HepG2 (cell line): ENCODE data around the gene KDM5B. TPM values are rescaled to one million over a fixed set of nuclear protein-coding genes. Genes with fewer than 3 reads are reported as not detected.

ENCODE experiments used
- ASH2L ChIP-seq: fragments of 300-600, 200-600 bp; sonication (generic); IDR thresholded peaks from 2 replicates; pipeline ENCODE4 v1.7.0; 2017; ENCODE audit warnings: low read depth, mild to moderate bottlenecking, moderate library complexity, mixed read lengths, low read length; ENCODE audit not compliant: insufficient read length
- CCDC6 ChIP-seq: sonication (generic); formaldehyde crosslinking; IDR thresholded peaks from 2 replicates; pipeline ENCODE4 v1.8.1; 2022; ENCODE audit warnings: mild to moderate bottlenecking, missing genetic modification reagents, moderate library complexity
- DMAP1 ChIP-seq: IDR thresholded peaks from 2 replicates; pipeline ENCODE4 v1.6.1; 2016
- ESRRA ChIP-seq: sonication (generic); formaldehyde crosslinking; IDR thresholded peaks from 2 replicates; pipeline ENCODE4 v1.5.1; 2020; ENCODE audit warnings: mild to moderate bottlenecking, low read depth, missing genetic modification reagents
- GLI4 ChIP-seq: sonication (generic); formaldehyde crosslinking; IDR thresholded peaks from 2 replicates; pipeline ENCODE4 v1.5.1; 2020; ENCODE audit warnings: missing genetic modification reagents, mild to moderate bottlenecking, moderate library complexity, borderline replicate concordance
- HIC2 ChIP-seq: sonication (generic); formaldehyde crosslinking; IDR thresholded peaks from 2 replicates; pipeline ENCODE4 v1.9.0; 2022; ENCODE audit warnings: low read depth, missing genetic modification reagents
- KMT2A ChIP-seq: sonication (generic); formaldehyde crosslinking; IDR thresholded peaks from 2 replicates; pipeline ENCODE4 v1.4.0; 2020; ENCODE audit warnings: missing genetic modification reagents
- LCORL ChIP-seq, 2 experiments: fragments of 450-650 bp in 1 of 2; sonication (generic) in 1 of 2; formaldehyde crosslinking in 1 of 2; IDR thresholded peaks; 2 replicates each; pipeline versions ENCODE4 v1.5.0 to v1.6.1; 2017 to 2020; ENCODE audit warnings: antibody characterized with exemption in 1 of 2, missing genetic modification reagents in 1 of 2
- NAIF1 ChIP-seq: sonication (generic); formaldehyde crosslinking; IDR thresholded peaks from 2 replicates; pipeline ENCODE4 v1.5.0; 2020; ENCODE audit warnings: mild to moderate bottlenecking, missing genetic modification reagents, borderline replicate concordance
- RFX5 ChIP-seq: IDR thresholded peaks from 2 replicates; pipeline ENCODE4 v1.6.1; 2011; ENCODE audit warnings: low read depth, low read length, improper control_type of control experiment
- ZKSCAN1 ChIP-seq: fragments of 150-350 bp; IDR thresholded peaks from 2 replicates; pipeline ENCODE4 v1.6.1; 2014; ENCODE audit warnings: low read length
- ZKSCAN5 ChIP-seq: sonication (generic); formaldehyde crosslinking; IDR thresholded peaks from 2 replicates; pipeline ENCODE4 v1.5.1; 2020; ENCODE audit warnings: mild to moderate bottlenecking, missing genetic modification reagents
- ZNF234 ChIP-seq: sonication (generic); formaldehyde crosslinking; conservative IDR thresholded peaks from 2 replicates; pipeline ENCODE4 v1.5.1; 2020; ENCODE audit warnings: mild to moderate bottlenecking, missing genetic modification reagents
- ZNF75D ChIP-seq: sonication (generic); formaldehyde crosslinking; IDR thresholded peaks from 2 replicates; pipeline ENCODE4 v1.8.1; 2023; ENCODE audit warnings: missing genetic modification reagents, mild to moderate bottlenecking, borderline replicate concordance
- polyA plus RNA-seq, 8 experiments: library from polyadenylated mRNA; depleted of rRNA in 3 of 8; stranded (reverse) in 7 of 8; unstranded in 1 of 8; fragments of >200 nt; fragmentation: Illumina TruSeq in 4 of 8; extraction: Trizol in 4 of 8; gene quantifications; 2 replicates each; pipeline versions ENCODE4 v1.2.1 to v1.2.3, GENCODE V29; 2011 to 2016; ENCODE audit warnings: low read depth in 4 of 8, missing spikeins in 1 of 8, mixed read lengths in 1 of 8; ENCODE audit not compliant: insufficient read depth in 1 of 8
- total RNA-seq, 5 experiments: library from RNA; depleted of rRNA; stranded (reverse); fragments of >200 nt; fragmentation: Illumina TruSeq; extraction: Trizol; gene quantifications; 2 replicates each; pipeline ENCODE4 v1.2.3, GENCODE V29; 2016; ENCODE audit warnings: low read depth in 1 of 5
- TF ChIP-seq, protein P1 (sequence below): sonication (generic); formaldehyde crosslinking; IDR thresholded peaks from 2 replicates; pipeline ENCODE4 v1.4.0; 2020; ENCODE audit warnings: missing genetic modification reagents
- TF ChIP-seq, protein P2 (sequence below): sonication (generic); formaldehyde crosslinking; IDR thresholded peaks from 2 replicates; pipeline ENCODE4 v1.5.0; 2020; ENCODE audit warnings: mild to moderate bottlenecking, missing genetic modification reagents
- TF ChIP-seq, protein P3 (sequence below): sonication (generic); formaldehyde crosslinking; IDR thresholded peaks from 2 replicates; pipeline ENCODE4 v1.4.0; 2020; ENCODE audit warnings: missing genetic modification reagents, low read depth, mild to moderate bottlenecking, borderline replicate concordance
- TF ChIP-seq, protein P4 (sequence below): sonication (generic); formaldehyde crosslinking; IDR thresholded peaks from 2 replicates; pipeline ENCODE4 v1.4.0; 2020; ENCODE audit warnings: missing genetic modification reagents
- TF ChIP-seq, protein P5 (sequence below): sonication (generic); formaldehyde crosslinking; IDR thresholded peaks from 2 replicates; pipeline ENCODE4 v1.5.1; 2020; ENCODE audit warnings: missing genetic modification reagents, mild to moderate bottlenecking, borderline replicate concordance

KDM5B gene
- total and polyA plus RNA-seq, 2 of the 13 experiments (the other 11 are each of a cell fraction or from before 2014, with no cell fraction given), result 34.2 to 35.4 TPM

DNA sequence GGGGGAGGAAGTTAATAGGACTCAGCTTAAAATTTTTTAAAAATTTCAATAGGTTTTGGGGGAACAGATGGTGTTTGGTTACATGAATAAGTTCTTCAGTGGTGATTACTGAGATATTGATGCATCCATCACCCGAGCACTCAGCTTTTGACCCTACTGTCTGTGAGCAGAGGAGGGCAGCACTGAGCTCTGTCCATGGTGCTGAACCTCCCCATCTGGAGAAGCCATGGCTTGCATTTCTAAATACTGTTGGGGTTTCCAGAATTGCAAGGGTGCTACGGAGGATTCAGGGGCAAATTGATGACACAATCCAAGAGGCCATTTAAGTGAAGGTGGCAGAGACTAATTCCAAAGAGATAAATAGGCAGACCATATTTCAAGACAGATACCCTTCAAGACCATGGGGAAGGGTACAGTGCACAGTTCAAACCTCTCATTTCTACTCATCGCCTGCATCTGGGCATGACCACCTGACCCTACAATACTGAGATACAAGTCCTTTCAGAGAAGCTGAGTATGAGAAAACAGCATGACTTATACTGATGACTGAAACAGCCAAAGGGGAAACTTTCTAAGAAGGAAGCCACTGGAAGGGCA is 115.2 kb downstream of the KDM5B start (continued):
- TF ChIP-seq, protein P1, sequence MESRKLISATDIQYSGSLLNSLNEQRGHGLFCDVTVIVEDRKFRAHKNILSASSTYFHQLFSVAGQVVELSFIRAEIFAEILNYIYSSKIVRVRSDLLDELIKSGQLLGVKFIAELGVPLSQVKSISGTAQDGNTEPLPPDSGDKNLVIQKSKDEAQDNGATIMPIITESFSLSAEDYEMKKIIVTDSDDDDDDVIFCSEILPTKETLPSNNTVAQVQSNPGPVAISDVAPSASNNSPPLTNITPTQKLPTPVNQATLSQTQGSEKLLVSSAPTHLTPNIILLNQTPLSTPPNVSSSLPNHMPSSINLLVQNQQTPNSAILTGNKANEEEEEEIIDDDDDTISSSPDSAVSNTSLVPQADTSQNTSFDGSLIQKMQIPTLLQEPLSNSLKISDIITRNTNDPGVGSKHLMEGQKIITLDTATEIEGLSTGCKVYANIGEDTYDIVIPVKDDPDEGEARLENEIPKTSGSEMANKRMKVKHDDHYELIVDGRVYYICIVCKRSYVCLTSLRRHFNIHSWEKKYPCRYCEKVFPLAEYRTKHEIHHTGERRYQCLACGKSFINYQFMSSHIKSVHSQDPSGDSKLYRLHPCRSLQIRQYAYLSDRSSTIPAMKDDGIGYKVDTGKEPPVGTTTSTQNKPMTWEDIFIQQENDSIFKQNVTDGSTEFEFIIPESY (CRISPR knock-in tag), result no peak; the same call in 1 of the 2 replicates
- TF ChIP-seq KMT2A (CRISPR knock-in tag) (no peak; the same call in 1 of the 2 replicates), LCORL (IDR thresholded peaks at IDR 0.05) (no peak), LCORL (CRISPR knock-in tag; IDR thresholded peaks at IDR 0.05) (no peak), ASH2L (no peak), ZNF234 (CRISPR knock-in tag) (no peak), RFX5 (no peak), ZNF75D (no peak), ZKSCAN1 (no peak), CCDC6 (CRISPR knock-in tag) (peak; percentile 64; the same call in 1 of the 2 replicates), ESRRA (no peak), HIC2 (no peak), DMAP1 (CRISPR knock-in tag) (no peak), NAIF1 (CRISPR knock-in tag) (no peak; the same call in 1 of the 2 replicates), ZKSCAN5 (no peak), GLI4 (CRISPR knock-in tag) (no peak)
- TF ChIP-seq, protein P2, sequence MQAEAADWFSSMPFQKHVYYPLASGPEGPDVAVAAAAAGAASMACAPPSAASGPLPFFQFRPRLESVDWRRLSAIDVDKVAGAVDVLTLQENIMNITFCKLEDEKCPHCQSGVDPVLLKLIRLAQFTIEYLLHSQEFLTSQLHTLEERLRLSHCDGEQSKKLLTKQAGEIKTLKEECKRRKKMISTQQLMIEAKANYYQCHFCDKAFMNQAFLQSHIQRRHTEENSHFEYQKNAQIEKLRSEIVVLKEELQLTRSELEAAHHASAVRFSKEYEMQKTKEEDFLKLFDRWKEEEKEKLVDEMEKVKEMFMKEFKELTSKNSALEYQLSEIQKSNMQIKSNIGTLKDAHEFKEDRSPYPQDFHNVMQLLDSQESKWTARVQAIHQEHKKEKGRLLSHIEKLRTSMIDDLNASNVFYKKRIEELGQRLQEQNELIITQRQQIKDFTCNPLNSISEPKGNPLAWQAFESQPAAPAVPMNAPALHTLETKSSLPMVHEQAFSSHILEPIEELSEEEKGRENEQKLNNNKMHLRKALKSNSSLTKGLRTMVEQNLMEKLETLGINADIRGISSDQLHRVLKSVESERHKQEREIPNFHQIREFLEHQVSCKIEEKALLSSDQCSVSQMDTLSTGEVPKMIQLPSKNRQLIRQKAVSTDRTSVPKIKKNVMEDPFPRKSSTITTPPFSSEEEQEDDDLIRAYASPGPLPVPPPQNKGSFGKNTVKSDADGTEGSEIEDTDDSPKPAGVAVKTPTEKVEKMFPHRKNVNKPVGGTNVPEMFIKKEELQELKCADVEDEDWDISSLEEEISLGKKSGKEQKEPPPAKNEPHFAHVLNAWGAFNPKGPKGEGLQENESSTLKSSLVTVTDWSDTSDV (CRISPR knock-in tag), result no peak
- TF ChIP-seq, protein P3, sequence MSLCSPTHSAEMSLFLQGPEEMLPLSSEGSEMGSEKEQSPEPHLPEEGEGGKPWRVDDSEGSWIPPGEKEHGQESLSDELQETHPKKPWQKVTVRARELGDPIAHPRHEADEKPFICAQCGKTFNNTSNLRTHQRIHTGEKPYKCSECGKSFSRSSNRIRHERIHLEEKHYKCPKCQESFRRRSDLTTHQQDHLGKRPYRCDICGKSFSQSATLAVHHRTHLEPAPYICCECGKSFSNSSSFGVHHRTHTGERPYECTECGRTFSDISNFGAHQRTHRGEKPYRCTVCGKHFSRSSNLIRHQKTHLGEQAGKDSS, result no peak
- TF ChIP-seq, protein P4, sequence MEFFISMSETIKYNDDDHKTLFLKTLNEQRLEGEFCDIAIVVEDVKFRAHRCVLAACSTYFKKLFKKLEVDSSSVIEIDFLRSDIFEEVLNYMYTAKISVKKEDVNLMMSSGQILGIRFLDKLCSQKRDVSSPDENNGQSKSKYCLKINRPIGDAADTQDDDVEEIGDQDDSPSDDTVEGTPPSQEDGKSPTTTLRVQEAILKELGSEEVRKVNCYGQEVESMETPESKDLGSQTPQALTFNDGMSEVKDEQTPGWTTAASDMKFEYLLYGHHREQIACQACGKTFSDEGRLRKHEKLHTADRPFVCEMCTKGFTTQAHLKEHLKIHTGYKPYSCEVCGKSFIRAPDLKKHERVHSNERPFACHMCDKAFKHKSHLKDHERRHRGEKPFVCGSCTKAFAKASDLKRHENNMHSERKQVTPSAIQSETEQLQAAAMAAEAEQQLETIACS (CRISPR knock-in tag), result no peak
- TF ChIP-seq, protein P5, sequence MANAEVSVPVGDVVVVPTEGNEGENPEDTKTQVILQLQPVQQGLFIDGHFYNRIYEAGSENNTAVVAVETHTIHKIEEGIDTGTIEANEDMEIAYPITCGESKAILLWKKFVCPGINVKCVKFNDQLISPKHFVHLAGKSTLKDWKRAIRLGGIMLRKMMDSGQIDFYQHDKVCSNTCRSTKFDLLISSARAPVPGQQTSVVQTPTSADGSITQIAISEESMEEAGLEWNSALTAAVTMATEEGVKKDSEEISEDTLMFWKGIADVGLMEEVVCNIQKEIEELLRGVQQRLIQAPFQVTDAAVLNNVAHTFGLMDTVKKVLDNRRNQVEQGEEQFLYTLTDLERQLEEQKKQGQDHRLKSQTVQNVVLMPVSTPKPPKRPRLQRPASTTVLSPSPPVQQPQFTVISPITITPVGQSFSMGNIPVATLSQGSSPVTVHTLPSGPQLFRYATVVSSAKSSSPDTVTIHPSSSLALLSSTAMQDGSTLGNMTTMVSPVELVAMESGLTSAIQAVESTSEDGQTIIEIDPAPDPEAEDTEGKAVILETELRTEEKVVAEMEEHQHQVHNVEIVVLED (CRISPR knock-in tag), result no peak
